ENCODE results near the gene SPATA46.

- TF ChIP-seq CEBPZ (IDR thresholded peaks at IDR 0.05; ENCODE audit: borderline replicate concordance, low read depth, low read length), result no peak
- TF ChIP-seq NELFE (IDR thresholded peaks at IDR 0.05; ENCODE audit: insufficient read depth, insufficient read length), result no peak
- no peak for TF ChIP-seq MAX (CRISPR knock-in tag; IDR thresholded peaks at IDR 0.05)
- no peak for TF ChIP-seq TFAM (CRISPR knock-in tag; conservative IDR thresholded peaks at IDR 0.05)
- no peak for TF ChIP-seq HNRNPH1 (optimal IDR thresholded peaks at IDR 0.05; ENCODE audit: low read depth, low read length)
- TF ChIP-seq ZBTB26 (CRISPR knock-in tag; IDR thresholded peaks at IDR 0.05), result no peak
- no peak for TF ChIP-seq CTCF (IDR thresholded peaks at IDR 0.05 in 2 of 3, conservative IDR thresholded peaks at IDR 0.05 in 1 of 3; ENCODE audit: insufficient read depth in 2 of 3, low read depth in 1 of 3, low read length in 3 of 3)
- no peak for TF ChIP-seq MAZ (CRISPR knock-in tag; conservative IDR thresholded peaks at IDR 0.05 in 1 of 2, IDR thresholded peaks at IDR 0.05 in 1 of 2)
- TF ChIP-seq SPI1 (IDR thresholded peaks at IDR 0.05; ENCODE audit: borderline replicate concordance, low read depth, low read length), result no peak
- TF ChIP-seq USF1 (CRISPR knock-in tag; IDR thresholded peaks at IDR 0.05), result no peak
- no peak for TF ChIP-seq ZBTB40 (IDR thresholded peaks at IDR 0.05)
- no peak for TF ChIP-seq ZBTB40 (CRISPR knock-in tag; IDR thresholded peaks at IDR 0.05)
These were observed 7.5 kb upstream of the SPATA46 start for GRCh38 chr1:162384116-162384515.
